SU-DHL-6 (cell line): ENCODE data around the gene EOLA1.

ENCODE experiments used
- H2AFZ ChIP-seq: fragments of 200-600 bp; sonication (generic); 2 replicates; pipeline ENCODE4 v1.6.1; 2014; ENCODE audit warnings: low read depth, mild to moderate bottlenecking, moderate library complexity, mixed read lengths, antibody characterized with exemption, low read length; ENCODE audit not compliant: severe bottlenecking
- H3F3A ChIP-seq: fragments of 200-600 bp; shearing (Covaris generic); 2 replicates; pipeline ENCODE4 v1.6.0; 2016; ENCODE audit warnings: antibody characterized with exemption, mild to moderate bottlenecking; ENCODE audit not compliant: insufficient read depth
- H3K27ac ChIP-seq: fragments of 200-600 bp; sonication (generic); 2 replicates; pipeline ENCODE4 v1.5.1; 2016; ENCODE audit warnings: low read depth, mild to moderate bottlenecking, low read length, moderate library complexity, mixed read lengths
- H3K27me3 ChIP-seq: fragments of 200-600 bp; sonication (generic), shearing (Covaris generic); 2 replicates; pipeline ENCODE4 v1.6.0; 2014; ENCODE audit warnings: mild to moderate bottlenecking, low read length
- H3K36me3 ChIP-seq: fragments of 200-600 bp; sonication (generic); 2 replicates; pipeline ENCODE4 v1.6.1; 2014; ENCODE audit warnings: mild to moderate bottlenecking, low read length, mixed read lengths
- H3K4me2 ChIP-seq: fragments of 300-600, 200-600 bp; shearing (Covaris generic), sonication (generic); 2 replicates; pipeline ENCODE4 v1.6.0; 2014; ENCODE audit warnings: low read length, low read depth, mild to moderate bottlenecking; ENCODE audit not compliant: poor library complexity, severe bottlenecking
- H3K4me3 ChIP-seq: fragments of 200-600 bp; sonication (generic); 2 replicates; pipeline ENCODE4 v1.5.1; 2014; ENCODE audit warnings: antibody characterized with exemption, low read length, mild to moderate bottlenecking, mixed read lengths; ENCODE audit not compliant: insufficient read depth, poor library complexity, severe bottlenecking
- H3K79me2 ChIP-seq: fragments of 200-600 bp; sonication (generic); 2 replicates; pipeline ENCODE4 v1.6.1; 2014; ENCODE audit warnings: mild to moderate bottlenecking, low read length, moderate library complexity; ENCODE audit not compliant: insufficient read depth
- H3K9ac ChIP-seq: fragments of 200-600 bp; sonication (generic); 2 replicates; pipeline ENCODE4 v1.7.0; 2014; ENCODE audit warnings: mild to moderate bottlenecking, low read length
- H3K9me2 ChIP-seq: fragments of 200-600 bp; sonication (generic); replicated peaks from 2 replicates; pipeline ENCODE4 v1.6.1; 2014; ENCODE audit warnings: low read length; ENCODE audit not compliant: insufficient read depth
- H3K9me3 ChIP-seq: fragments of 200-600 bp; sonication (generic); 2 replicates; pipeline ENCODE4 v1.6.1; 2014; ENCODE audit warnings: low read length, mixed read lengths; ENCODE audit not compliant: insufficient read depth
- H4K20me1 ChIP-seq: fragments of 200-600 bp; sonication (generic); 2 replicates; pipeline ENCODE4 v1.6.1; 2014; ENCODE audit warnings: low read depth, mild to moderate bottlenecking, antibody characterized with exemption, low read length, moderate library complexity, mixed read lengths
- CTCF ChIP-seq: fragments of 200-600 bp; sonication (generic); IDR thresholded peaks from one replicate; pipeline ENCODE4 v1.5.1; 2017; ENCODE audit warnings: antibody characterized with exemption, mild to moderate bottlenecking, low read length, moderate library complexity; ENCODE audit not compliant: insufficient read depth, poor library complexity, severe bottlenecking
- EZH2phosphoT487 ChIP-seq: fragments of 200-600 bp; sonication (generic), shearing (Covaris generic); conservative IDR thresholded peaks from 2 replicates; pipeline ENCODE4 v1.6.1; 2018; ENCODE audit warnings: mild to moderate bottlenecking, antibody characterized with exemption, low read length, moderate library complexity, mixed read lengths

The EOLA1 gene

GRCh38 chrX:149506349-149506748, 34.5 kb upstream of the EOLA1 start:
- no peak for TF ChIP-seq EZH2phosphoT487
- TF ChIP-seq CTCF = no peak
- Histone ChIP-seq H4K20me1 (no peaks in the 10 kb centered on the region), H3F3A (0 out of 2 replicates have a peak, but pooled peaks cover 3% of the 10 kb centered on the region), H3K27ac (no peak overlapping the region), H2AFZ (no peak overlapping the region), H3K36me3 (no peaks in the 10 kb centered on the region), H3K4me3 (no peak overlapping the region), H3K9ac (no peak overlapping the region), H3K9me2 (no peaks in the 10 kb centered on the region), H3K9me3 (no peaks in the 10 kb centered on the region), H3K27me3 (no peaks in the 10 kb centered on the region), H3K4me2 (no peak overlapping the region), H3K79me2 (0 out of 2 replicates have a peak, but pooled peaks cover 7% of the 10 kb centered on the region)

- no peaks in the 10 kb centered on the region for H3K9me2 ChIP-seq
- TF ChIP-seq CTCF (no peak), EZH2phosphoT487 (no peak)
- H3K36me3 ChIP-seq = no peaks in the 10 kb centered on the region
- H3K79me2 ChIP-seq = 0 out of 2 replicates have a peak, but pooled peaks cover 7% of the 10 kb centered on the region
- H3K9me3 ChIP-seq = no peaks in the 10 kb centered on the region
- H3F3A ChIP-seq = 0 out of 2 replicates have a peak, but pooled peaks cover 3% of the 10 kb centered on the region
- no peak overlapping the region for H3K9ac ChIP-seq
- H2AFZ ChIP-seq = no peak overlapping the region
- H3K4me2 ChIP-seq = no peak overlapping the region
- H4K20me1 ChIP-seq = no peaks in the 10 kb centered on the region
- no peaks in the 10 kb centered on the region for H3K27me3 ChIP-seq
- H3K4me3 ChIP-seq = no peak overlapping the region
- H3K27ac ChIP-seq = no peak overlapping the region
Observed at GRCh38 chrX:149508467-149508866, 32.3 kb upstream of the EOLA1 start.

GRCh38 chrX:149510386-149510785, 30.4 kb upstream of the EOLA1 start:
- TF ChIP-seq EZH2phosphoT487 (no peak), CTCF (no peak)
- Histone ChIP-seq H2AFZ (no peak overlapping the region), H3K9me2 (no peaks in the 10 kb centered on the region), H3K4me3 (no peak overlapping the region), H3K27me3 (no peaks in the 10 kb centered on the region), H4K20me1 (no peaks in the 10 kb centered on the region), H3K9me3 (no peaks in the 10 kb centered on the region), H3K27ac (no peak overlapping the region), H3K79me2 (no peaks in the 10 kb centered on the region), H3F3A (no peaks in the 10 kb centered on the region), H3K9ac (no peak overlapping the region), H3K4me2 (no peak overlapping the region), H3K36me3 (no peaks in the 10 kb centered on the region)

GRCh38 chrX:149511081-149511480, 29.7 kb upstream of the EOLA1 start:
- Histone ChIP-seq H3K4me2 (no peak overlapping the region), H4K20me1 (no peaks in the 10 kb centered on the region), H3K4me3 (no peak overlapping the region), H3K27me3 (no peaks in the 10 kb centered on the region), H3F3A (no peaks in the 10 kb centered on the region), H3K36me3 (no peaks in the 10 kb centered on the region), H3K9me2 (no peaks in the 10 kb centered on the region), H3K79me2 (no peaks in the 10 kb centered on the region), H3K27ac (no peak overlapping the region), H2AFZ (no peak overlapping the region), H3K9me3 (no peaks in the 10 kb centered on the region), H3K9ac (no peak overlapping the region)
- TF ChIP-seq CTCF = no peak
- TF ChIP-seq EZH2phosphoT487 = no peak
